Endodermal cell (in vitro differentiated cells): ENCODE results near the gene C19orf67. TPM values are rescaled to one million over a fixed set of nuclear protein-coding genes. Genes with fewer than 3 reads are reported as not detected.

Source experiments
- DNase-seq: peaks from one replicate; pipeline ENCODE4 v3.0.0-alpha.2; 2017
- H3K27ac ChIP-seq: 2 replicates; pipeline ENCODE4 v1.5.1; 2013; ENCODE audit warnings: mild to moderate bottlenecking, low read depth, low read length, moderate library complexity
- H3K27me3 ChIP-seq: 2 replicates; pipeline ENCODE4 v1.6.1; 2013; ENCODE audit warnings: mild to moderate bottlenecking, low read length, moderate library complexity; ENCODE audit not compliant: insufficient read depth, control insufficient read depth, poor library complexity, severe bottlenecking
- H3K36me3 ChIP-seq: 2 replicates; pipeline ENCODE4 v1.7.0; 2013; ENCODE audit warnings: mild to moderate bottlenecking, low read length, moderate library complexity; ENCODE audit not compliant: control insufficient read depth, insufficient read depth
- H3K4me1 ChIP-seq: one replicate; pipeline ENCODE4 v1.7.0; 2013; ENCODE audit warnings: low read length; ENCODE audit not compliant: control insufficient read depth, insufficient read depth
- H3K4me3 ChIP-seq: 2 replicates; pipeline ENCODE4 v1.5.1; 2013; ENCODE audit warnings: mild to moderate bottlenecking, low read length, moderate library complexity
- H3K9ac ChIP-seq: 2 replicates; pipeline ENCODE4 v1.6.1; 2013; ENCODE audit warnings: mild to moderate bottlenecking, low read length, moderate library complexity; ENCODE audit not compliant: poor library complexity, severe bottlenecking; ENCODE audit errors: extremely low read depth
- H3K9me3 ChIP-seq: 2 replicates; pipeline ENCODE4 v1.6.1; 2013; ENCODE audit warnings: mild to moderate bottlenecking, low read length, moderate library complexity; ENCODE audit not compliant: control insufficient read depth
- H3K27ac Mint-ChIP-seq: 2 replicates; pipeline ENCODE4 v1.8.0; 2020; ENCODE audit warnings: mixed read lengths
- H3K27me3 Mint-ChIP-seq: 2 replicates; pipeline ENCODE4 v1.8.0; 2021; ENCODE audit warnings: mild to moderate bottlenecking, mixed read lengths; ENCODE audit not compliant: insufficient read depth
- H3K36me3 Mint-ChIP-seq: 2 replicates; pipeline ENCODE4 v1.8.0; 2020; ENCODE audit warnings: low read depth, mixed read lengths
- H3K4me1 Mint-ChIP-seq: 2 replicates; pipeline ENCODE4 v1.8.0; 2020; ENCODE audit warnings: mixed read lengths
- H3K4me3 Mint-ChIP-seq: 2 replicates; pipeline ENCODE4 v1.8.0; 2020; ENCODE audit warnings: mild to moderate bottlenecking, moderate library complexity, mixed read lengths
- H3K9me3 Mint-ChIP-seq: 2 replicates; pipeline ENCODE4 v1.8.0; 2020; ENCODE audit warnings: mild to moderate bottlenecking, mixed read lengths
- CTCF ChIP-seq: fragments of 200-600 bp; sonication (generic); conservative IDR thresholded peaks from 2 replicates; pipeline ENCODE4 v1.5.0; 2021; ENCODE audit warnings: antibody characterized with exemption, mild to moderate bottlenecking
- WGBS, 2 experiments: methylation state at CpG; one replicate each; pipeline versions ENCODE4 v1.1.5 to v1.1.7; 2013; ENCODE audit warnings: missing lambda C conversion rate in 2 of 2, mixed read lengths in 1 of 2; ENCODE audit not compliant: insufficient coverage in 1 of 2, insufficient read length in 1 of 2; 5-methylcytosine and 5-hydroxymethylcytosine counted together
- long read RNA-seq, 4 experiments: library from polyadenylated mRNA in 2 of 4; library from RNA in 1 of 4; library from capped mRNA in 1 of 4; stranded (forward) in 3 of 4; unstranded in 1 of 4; transcript quantifications; one replicate each; pipeline ENCODE4 v2.0.0, GENCODE V29; 2020 to 2021; ENCODE audit warnings: inconsistent platforms in 1 of 4
- polyA plus RNA-seq, 2 experiments: library from polyadenylated mRNA; stranded (reverse); fragments of 50-300 nt; gene quantifications; one replicate each; pipeline ENCODE4 v1.2.3, GENCODE V29; 2013
- total RNA-seq, 2 donors: library from RNA; stranded (reverse); fragmentation: NEBNext Ultra II Directional in 1 of 2; extraction: Animal tissue kit (Norgen Biotek cat#: 25700) in 1 of 2; gene quantifications; 2 replicates in 1 of 2; 3 replicates in 1 of 2; pipeline ENCODE4 v1.2.1, GENCODE V29; 2021

Gene C19orf67
- 1 to 10 TPM in 1 of 2 donors, under 1 TPM in 1; 0.73 to 1.1 TPM for total RNA-seq
- polyA plus RNA-seq (2013, experiment 1 of 2): not detected
- not detected for polyA plus RNA-seq (2013, experiment 2 of 2)
- long read RNA-seq, experiment 1: 0 reads
- long read RNA-seq, experiment 2: 0 reads
- long read RNA-seq, experiment 3, partial matches to known transcripts: 1 of 1 reads
- long read RNA-seq, experiment 3, other reads (novel, unspliced or antisense): 0 of 1 reads
- long read RNA-seq, experiment 4, partial matches to known transcripts: 0 of 1 reads
- long read RNA-seq, experiment 4, other reads (novel, unspliced or antisense): 1 of 1 reads

- Mint-ChIP-seq H3K4me3 (peak within 1 kb of the TSS; percentile 40), H3K4me1 (peaks cover 5% of the 10 kb centered on the region), H3K36me3 (peaks cover 23% of the 10 kb centered on the region), H3K27ac (peak within 1 kb of the TSS; percentile 58), H3K27me3 (peaks cover 29% of the 10 kb centered on the region), H3K9me3 (no peaks in the 10 kb centered on the region)
- Histone ChIP-seq H3K27ac (no peak within 1 kb of the TSS), H3K36me3 (peaks cover 16% of the 10 kb centered on the region), H3K4me3 (no peak within 1 kb of the TSS), H3K27me3 (no peaks in the 10 kb centered on the region), H3K4me1 (no peaks in the 10 kb centered on the region), H3K9me3 (no peaks in the 10 kb centered on the region), H3K9ac (no peak within 1 kb of the TSS)
- DNase-seq: peak; percentile 76
- TF ChIP-seq CTCF: no peak
- WGBS, 2 experiments: 72 to 76% methylated on average over 32 to 54 of the region's 54 CpGs
Measured at GRCh38 chr19:14085309-14085995, at the start of gene C19orf67. TSS of gene C19orf67 (minus strand) at chr19:14085783. CDS start at chr19:14085627, 156 bp downstream.

GRCh38 chr19:14135355-14135754 is 49.8 kb upstream of the C19orf67 start:
- peaks cover 14% of the 10 kb centered on the region for H3K4me1 Mint-ChIP-seq
- no peaks in the 10 kb centered on the region for H3K27me3 ChIP-seq
- H3K9ac ChIP-seq: peak overlapping the region; percentile 67
- peaks cover 17% of the 10 kb centered on the region for H3K36me3 Mint-ChIP-seq
- no peaks in the 10 kb centered on the region for H3K36me3 ChIP-seq
- H3K9me3 Mint-ChIP-seq: no peaks in the 10 kb centered on the region
- H3K9me3 ChIP-seq: no peaks in the 10 kb centered on the region
- H3K4me3 ChIP-seq: peak overlapping the region; percentile 85
- H3K27ac ChIP-seq: no peak overlapping the region
- peak overlapping the region; percentile 73 for H3K4me3 Mint-ChIP-seq
- WGBS, 2 experiments: 66 to 75% methylated on average over 6 of the region's 6 CpGs
- DNase-seq: no peak
- H3K4me1 ChIP-seq: peaks cover 3% of the 10 kb centered on the region
- no peaks in the 10 kb centered on the region for H3K27me3 Mint-ChIP-seq
- TF ChIP-seq CTCF: no peak
- H3K27ac Mint-ChIP-seq: peak overlapping the region; percentile 31

GRCh38 chr19:14127929-14128509 is 42.4 kb upstream of the C19orf67 start:
- H3K27ac Mint-ChIP-seq: no peak overlapping the region
- H3K27ac ChIP-seq: no peak overlapping the region
- no peaks in the 10 kb centered on the region for H3K27me3 ChIP-seq
- H3K4me1 ChIP-seq: no peaks in the 10 kb centered on the region
- no peak for TF ChIP-seq CTCF
- no peak overlapping the region for H3K4me3 ChIP-seq
- H3K4me3 Mint-ChIP-seq: no peak overlapping the region
- H3K9ac ChIP-seq: no peak overlapping the region
- H3K9me3 Mint-ChIP-seq: no peaks in the 10 kb centered on the region
- no peak for DNase-seq
- no peaks in the 10 kb centered on the region for H3K27me3 Mint-ChIP-seq
- no peaks in the 10 kb centered on the region for H3K9me3 ChIP-seq
- peaks cover 21% of the 10 kb centered on the region for H3K36me3 ChIP-seq
- WGBS, 2 experiments: 91 to 98% methylated on average over 4 of the region's 4 CpGs
- no peaks in the 10 kb centered on the region for H3K4me1 Mint-ChIP-seq
- peaks cover 35% of the 10 kb centered on the region for H3K36me3 Mint-ChIP-seq
